RWPE2 (cell line): ENCODE results near the gene CEP192.

Experiments
- ATAC-seq: fragments of 200-7000 bp; cut with Tn5 transposase; 3 replicates; pipeline ENCODE4 v1.9.1; 2021; ENCODE audit warnings: low read depth
- DNase-seq: peaks from one replicate; pipeline ENCODE4 v3.0.0-alpha.2; 2020; ENCODE audit warnings: low spot score
- H3K27ac ChIP-seq: fragments of 450-650 bp; 2 replicates; pipeline ENCODE4 v1.5.1; 2017; ENCODE audit warnings: mild to moderate bottlenecking; ENCODE audit not compliant: poor library complexity, severe bottlenecking
- H3K27me3 ChIP-seq: fragments of 250-450 bp; sonication (Bioruptor Pico); 2 replicates; pipeline ENCODE4 v1.5.1; 2021; ENCODE audit warnings: mild to moderate bottlenecking, moderate library complexity; ENCODE audit not compliant: insufficient read depth, poor library complexity, severe bottlenecking
- H3K36me3 ChIP-seq: fragments of 250-450 bp; sonication (Bioruptor Pico); 2 replicates; pipeline ENCODE4 v1.5.1; 2020; ENCODE audit warnings: low read depth, mild to moderate bottlenecking, moderate library complexity
- H3K4me1 ChIP-seq: fragments of 250-450 bp; sonication (Bioruptor Pico); 2 replicates; pipeline ENCODE4 v1.5.1; 2021; ENCODE audit warnings: mild to moderate bottlenecking, moderate library complexity; ENCODE audit not compliant: insufficient read depth, poor library complexity, severe bottlenecking
- H3K4me3 ChIP-seq: fragments of 250-450 bp; sonication (Bioruptor Pico); 2 replicates; pipeline ENCODE4 v1.5.1; 2021; ENCODE audit warnings: mild to moderate bottlenecking, moderate library complexity; ENCODE audit not compliant: severe bottlenecking
- H3K9me3 ChIP-seq: fragments of 250-450 bp; sonication (Bioruptor Pico); 2 replicates; pipeline ENCODE4 v1.5.1; 2021; ENCODE audit warnings: mild to moderate bottlenecking, moderate library complexity; ENCODE audit not compliant: severe bottlenecking
- TF ChIP-seq, protein P1 (sequence below): fragments of 450-650 bp; IDR thresholded peaks from one replicate; pipeline ENCODE4 v1.5.1; 2017; ENCODE audit warnings: mild to moderate bottlenecking, moderate library complexity; ENCODE audit not compliant: poor library complexity, severe bottlenecking

The CEP192 gene

DNA sequence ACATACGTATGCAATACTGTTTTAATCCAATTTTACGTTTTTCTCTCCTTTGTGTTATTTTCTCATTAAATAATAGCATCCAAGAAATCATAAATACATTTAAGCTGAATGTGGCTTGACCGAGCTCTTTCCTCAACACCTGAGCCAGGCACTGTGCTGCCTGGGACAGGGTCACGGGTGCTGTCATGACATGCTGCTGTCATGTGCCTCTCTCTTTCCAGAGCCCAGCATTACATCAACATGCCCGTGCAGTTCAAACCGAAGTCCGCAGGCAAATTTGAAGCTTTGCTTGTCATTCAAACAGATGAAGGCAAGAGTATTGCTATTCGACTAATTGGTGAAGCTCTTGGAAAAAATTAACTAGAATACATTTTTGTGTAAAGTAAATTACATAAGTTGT lies 133.2 kb downstream of the CEP192 start:
- H3K9me3 ChIP-seq, result no peaks in the 10 kb centered on the region
- ATAC-seq (no peak), DNase-seq (no peak)
- TF ChIP-seq, protein P1, sequence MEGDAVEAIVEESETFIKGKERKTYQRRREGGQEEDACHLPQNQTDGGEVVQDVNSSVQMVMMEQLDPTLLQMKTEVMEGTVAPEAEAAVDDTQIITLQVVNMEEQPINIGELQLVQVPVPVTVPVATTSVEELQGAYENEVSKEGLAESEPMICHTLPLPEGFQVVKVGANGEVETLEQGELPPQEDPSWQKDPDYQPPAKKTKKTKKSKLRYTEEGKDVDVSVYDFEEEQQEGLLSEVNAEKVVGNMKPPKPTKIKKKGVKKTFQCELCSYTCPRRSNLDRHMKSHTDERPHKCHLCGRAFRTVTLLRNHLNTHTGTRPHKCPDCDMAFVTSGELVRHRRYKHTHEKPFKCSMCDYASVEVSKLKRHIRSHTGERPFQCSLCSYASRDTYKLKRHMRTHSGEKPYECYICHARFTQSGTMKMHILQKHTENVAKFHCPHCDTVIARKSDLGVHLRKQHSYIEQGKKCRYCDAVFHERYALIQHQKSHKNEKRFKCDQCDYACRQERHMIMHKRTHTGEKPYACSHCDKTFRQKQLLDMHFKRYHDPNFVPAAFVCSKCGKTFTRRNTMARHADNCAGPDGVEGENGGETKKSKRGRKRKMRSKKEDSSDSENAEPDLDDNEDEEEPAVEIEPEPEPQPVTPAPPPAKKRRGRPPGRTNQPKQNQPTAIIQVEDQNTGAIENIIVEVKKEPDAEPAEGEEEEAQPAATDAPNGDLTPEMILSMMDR, result no peak
- H3K27ac ChIP-seq, result no peak overlapping the region
- H3K4me3 ChIP-seq, result no peak overlapping the region
- H3K27me3 ChIP-seq, result no peaks in the 10 kb centered on the region
- no peaks in the 10 kb centered on the region for H3K4me1 ChIP-seq
- peaks cover 29% of the 10 kb centered on the region for H3K36me3 ChIP-seq

DNA sequence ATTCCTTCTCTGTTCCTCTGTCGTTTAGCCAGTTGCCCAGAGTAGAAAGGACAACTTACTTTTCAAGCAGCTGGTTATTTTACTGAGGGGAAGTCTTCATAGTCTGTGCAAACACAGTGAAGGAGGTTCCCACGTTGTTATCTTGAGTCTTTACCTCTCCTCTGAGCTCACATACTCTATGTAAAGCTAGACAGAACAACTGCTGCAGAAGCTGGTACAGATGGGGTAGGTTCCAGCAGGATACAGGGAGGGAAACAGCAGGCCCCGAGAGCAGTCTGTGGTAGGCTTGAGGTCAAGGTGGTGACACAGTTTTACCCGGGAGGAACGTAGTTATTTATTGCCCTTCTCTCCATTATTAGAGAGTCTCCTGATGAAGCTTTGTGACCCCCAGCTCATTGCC lies 134.0 kb downstream of the CEP192 start:
- Histone ChIP-seq H3K27me3 (no peaks in the 10 kb centered on the region), H3K36me3 (peaks cover 24% of the 10 kb centered on the region), H3K4me3 (no peak overlapping the region), H3K9me3 (no peaks in the 10 kb centered on the region), H3K27ac (no peak overlapping the region), H3K4me1 (no peaks in the 10 kb centered on the region)
- TF ChIP-seq, protein P1, result no peak
- DNase-seq (no peak), ATAC-seq (no peak)

DNA sequence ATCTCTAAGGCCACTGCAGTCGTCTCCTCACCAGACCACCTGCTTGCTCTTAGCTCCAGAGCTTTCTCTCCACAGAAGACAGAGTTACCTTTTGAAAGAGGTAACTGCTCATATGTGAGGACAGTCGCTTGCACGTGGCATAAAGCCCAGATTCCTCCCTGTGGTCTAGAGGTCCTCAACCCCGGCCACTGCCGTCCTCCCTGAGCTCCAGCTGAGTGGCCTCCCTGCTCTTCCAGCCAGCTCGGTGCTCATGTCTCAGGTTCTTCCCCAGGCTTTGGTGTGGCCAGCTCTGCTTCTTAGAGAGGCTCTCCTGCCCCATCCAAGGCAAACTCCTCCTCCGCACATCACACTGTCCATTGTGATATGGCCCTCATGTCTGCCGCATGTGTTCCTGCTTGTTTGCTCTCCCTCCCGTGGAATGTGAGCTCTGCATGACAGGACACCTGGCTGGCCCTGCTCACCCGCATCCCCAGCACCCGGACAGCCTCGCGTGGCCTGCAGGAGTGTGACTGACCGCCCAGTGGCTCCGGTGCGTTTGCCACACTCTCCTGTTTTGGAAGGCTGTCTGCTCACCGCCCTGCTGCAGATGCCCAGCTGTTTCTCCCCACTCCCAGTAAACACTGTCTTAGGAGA lies 135.9 kb downstream of the CEP192 start:
- Histone ChIP-seq H3K27ac (no peak overlapping the region), H3K4me1 (no peaks in the 10 kb centered on the region), H3K9me3 (no peaks in the 10 kb centered on the region), H3K4me3 (no peak overlapping the region), H3K36me3 (peaks cover 8% of the 10 kb centered on the region), H3K27me3 (no peaks in the 10 kb centered on the region)
- no peak; the same call in 2 of the 3 replicates for ATAC-seq
- TF ChIP-seq, protein P1, result no peak
- DNase-seq, result no peak

DNA sequence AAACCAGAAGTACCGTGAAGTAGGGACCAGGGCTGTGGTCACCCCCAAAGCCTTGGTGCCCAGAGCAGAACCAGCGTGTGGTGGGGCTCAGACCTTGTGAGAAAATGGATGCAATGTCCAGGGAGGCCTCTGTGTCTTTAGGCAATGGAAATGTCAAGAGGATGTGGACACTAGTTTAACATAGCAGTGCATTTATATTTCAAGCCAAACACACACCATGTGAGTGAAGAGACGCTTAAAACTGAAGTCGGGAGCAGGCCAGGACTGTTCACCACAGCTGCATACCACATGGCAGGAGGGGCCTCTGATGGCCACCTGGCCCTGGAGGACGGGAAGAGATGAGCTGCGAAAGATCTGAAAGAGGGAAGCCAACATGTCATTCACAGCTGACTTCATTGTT lies 140.1 kb downstream of the CEP192 start:
- Histone ChIP-seq H3K4me3 (no peak overlapping the region), H3K27me3 (peaks cover 3% of the 10 kb centered on the region), H3K9me3 (no peaks in the 10 kb centered on the region), H3K27ac (no peak overlapping the region), H3K4me1 (no peaks in the 10 kb centered on the region), H3K36me3 (no peaks in the 10 kb centered on the region; the same call in 1 of the 2 replicates)
- ATAC-seq (no peak; the same call in 2 of the 3 replicates), DNase-seq (no peak)
- TF ChIP-seq, protein P1, result no peak

DNA sequence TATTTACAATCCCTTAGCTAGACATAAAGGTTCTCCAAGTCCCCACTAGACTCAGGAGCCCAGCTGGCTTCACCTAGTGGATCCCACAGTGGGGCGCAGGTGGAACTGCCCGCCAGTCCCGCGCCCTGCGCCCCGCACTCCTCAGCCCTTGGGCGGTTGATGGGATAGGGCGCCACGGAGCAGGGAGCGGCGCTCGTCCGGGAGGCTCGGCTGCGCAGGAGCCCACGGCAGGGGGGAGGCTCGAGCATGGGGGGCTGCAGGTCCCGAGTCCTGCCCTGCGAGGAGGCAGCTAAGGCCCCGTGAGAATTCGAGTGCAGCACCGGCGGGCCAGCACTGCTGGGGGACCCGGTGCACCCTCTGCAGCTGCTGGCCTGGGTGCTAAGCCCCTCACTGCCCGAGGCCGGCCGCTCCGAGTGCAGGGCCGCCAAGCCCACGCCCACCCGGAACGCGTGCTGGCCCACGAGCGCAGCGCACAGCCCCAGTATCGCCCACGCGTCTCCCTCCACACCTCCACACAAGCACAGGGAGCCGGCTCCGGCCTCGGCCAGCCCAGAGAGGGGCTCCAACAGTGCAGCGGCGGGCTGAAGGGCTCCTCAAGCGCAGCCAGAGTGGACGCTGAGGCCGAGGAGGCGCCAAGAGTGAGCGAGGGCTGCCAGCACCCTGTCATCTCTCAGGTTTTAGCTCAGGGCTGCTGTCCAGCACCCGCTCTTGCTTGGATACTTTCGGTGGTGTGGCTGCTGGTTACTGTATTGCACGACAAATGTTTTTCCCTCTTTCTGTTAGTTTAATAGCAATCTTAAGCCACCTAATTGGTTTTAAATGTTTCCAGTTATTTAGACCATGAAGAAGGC lies 143.6 kb downstream of the CEP192 start:
- ATAC-seq (no peak), DNase-seq (no peak)
- TF ChIP-seq, protein P1, result no peak
- Histone ChIP-seq H3K4me3 (no peak overlapping the region), H3K27me3 (peaks cover 13% of the 10 kb centered on the region), H3K27ac (no peak overlapping the region), H3K4me1 (no peaks in the 10 kb centered on the region), H3K36me3 (no peaks in the 10 kb centered on the region), H3K9me3 (no peaks in the 10 kb centered on the region)
